HG02678 (cell line): Measurements from ENCODE around the gene MORC1.
A peak's percentile ranks its signal among the peaks of the same experiment; 100 is the strongest.

Experiments
- ATAC-seq: cut with Tn5 transposase; IDR thresholded peaks from one replicate; pipeline ENCODE4 v1.9.1; 2021; ENCODE audit warnings: mild to moderate bottlenecking, moderate library complexity; ENCODE audit not compliant: unreplicated experiment

The MORC1 gene

DNA sequence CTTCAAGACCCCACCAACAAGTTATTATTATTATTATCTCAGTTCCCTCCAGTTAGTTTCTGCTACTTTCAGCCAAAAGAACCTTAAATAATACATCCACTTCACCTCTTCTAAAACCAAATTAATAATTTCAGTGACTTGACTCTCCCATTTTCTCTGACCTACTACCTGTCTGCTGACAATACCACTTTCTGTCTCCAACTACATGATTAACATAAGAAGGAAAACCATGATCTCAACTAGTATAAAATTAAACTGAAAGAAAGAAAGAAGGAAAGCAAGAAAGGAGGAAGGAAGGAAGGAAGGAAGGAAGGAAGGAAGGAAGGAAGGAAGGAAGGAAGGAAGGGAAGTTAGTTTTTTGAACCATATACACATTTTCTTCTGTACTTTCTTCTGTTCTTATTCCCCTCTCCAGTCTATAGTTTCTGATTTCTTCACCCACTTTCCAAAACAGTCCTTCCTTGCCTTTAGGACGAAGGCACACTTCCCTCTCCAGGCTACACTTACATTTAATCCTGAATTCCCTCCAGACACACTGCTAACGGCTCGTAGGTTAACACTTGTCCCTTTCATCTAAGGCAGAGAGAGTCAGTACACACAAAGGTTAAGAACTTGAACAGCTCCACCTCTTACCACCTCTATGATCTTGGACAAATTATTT, 84.8 kb downstream of the MORC1 start:
- ATAC-seq: no peak

DNA sequence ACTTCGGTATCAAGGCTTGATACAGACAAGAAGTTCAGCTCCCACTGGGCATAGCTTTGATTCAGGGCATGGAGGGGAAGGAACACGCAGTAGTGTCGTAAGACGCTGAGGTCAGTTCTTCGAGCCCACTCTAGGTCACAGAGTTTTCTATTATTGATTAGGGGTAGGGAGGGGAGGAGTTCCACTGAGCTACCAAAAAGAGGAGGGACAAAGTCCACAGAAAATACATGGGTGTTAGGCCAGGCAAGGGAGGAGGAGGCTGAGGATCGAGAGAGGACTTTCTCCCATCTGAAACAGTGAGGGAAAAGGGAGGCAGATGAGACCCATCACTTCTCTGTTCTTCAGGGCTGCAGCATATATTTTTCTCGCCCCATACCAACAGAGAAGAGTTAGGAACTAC, 89.2 kb downstream of the MORC1 start:
- no peak for ATAC-seq

DNA sequence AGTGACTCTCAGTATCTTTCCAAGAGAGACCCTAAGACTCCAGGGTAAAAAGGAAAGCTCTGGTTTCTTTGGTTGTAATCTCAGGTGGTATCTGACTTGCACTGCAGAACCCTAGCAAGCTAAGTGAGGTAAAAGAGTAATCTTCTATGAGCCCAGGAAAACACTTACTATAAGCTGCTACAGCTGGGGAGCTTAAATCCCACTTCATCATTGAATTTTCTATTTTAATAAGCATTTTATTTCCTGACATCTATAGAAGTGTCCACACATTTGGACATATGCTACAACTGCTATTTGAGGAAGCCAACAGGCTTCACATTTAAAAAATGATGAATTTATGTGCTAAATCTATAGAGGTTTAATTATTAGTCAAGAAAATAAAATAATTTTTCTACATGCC, 91.1 kb downstream of the MORC1 start:
- ATAC-seq: no peak

DNA sequence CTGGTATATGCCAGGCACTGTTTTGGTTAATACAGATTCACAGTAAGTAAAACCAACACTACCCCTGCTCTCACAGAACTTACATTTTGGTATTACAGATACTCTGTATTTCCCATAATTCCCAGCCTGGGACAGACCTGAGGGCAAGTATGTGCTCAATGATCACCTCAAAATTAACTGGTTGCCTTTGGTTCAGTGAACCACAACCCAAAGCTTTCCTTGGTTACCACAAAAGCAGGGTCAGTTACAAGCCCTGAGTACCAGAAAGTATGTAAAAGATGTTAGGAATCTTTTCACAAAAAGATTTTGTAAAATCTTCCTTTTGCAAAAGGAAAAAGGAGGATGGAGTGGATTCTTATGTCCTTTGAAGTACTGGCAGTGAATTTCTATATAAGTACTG, 92.0 kb downstream of the MORC1 start:
- ATAC-seq: no peak

DNA sequence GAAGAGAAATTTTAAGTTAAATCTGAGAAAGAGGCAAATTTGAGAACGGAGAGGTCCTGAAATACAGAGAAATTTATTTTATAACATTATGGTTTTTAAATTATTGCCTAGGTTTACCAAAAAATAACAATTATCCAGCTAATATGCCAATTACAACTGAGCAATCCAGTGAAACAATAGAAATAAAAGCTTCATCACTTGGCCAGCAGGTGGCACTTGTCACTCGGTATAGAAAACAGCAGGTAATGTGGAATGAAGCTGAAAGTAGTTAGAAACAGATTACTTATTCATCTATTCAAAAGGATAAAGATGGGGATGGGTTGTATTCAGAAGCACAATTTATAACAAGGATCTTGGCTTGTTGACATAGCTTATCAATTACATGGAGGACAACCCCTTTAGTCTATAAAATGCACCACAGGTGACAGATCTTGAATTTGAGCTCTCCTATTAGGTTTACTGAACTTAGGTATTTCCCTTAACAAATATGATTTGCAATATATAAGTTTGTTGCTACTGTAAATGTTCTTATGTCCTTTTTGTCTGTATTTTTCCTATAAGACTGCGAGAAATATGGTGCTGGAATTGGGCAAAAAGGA, 94.2 kb downstream of the MORC1 start:
- peak; percentile 85 for ATAC-seq

DNA sequence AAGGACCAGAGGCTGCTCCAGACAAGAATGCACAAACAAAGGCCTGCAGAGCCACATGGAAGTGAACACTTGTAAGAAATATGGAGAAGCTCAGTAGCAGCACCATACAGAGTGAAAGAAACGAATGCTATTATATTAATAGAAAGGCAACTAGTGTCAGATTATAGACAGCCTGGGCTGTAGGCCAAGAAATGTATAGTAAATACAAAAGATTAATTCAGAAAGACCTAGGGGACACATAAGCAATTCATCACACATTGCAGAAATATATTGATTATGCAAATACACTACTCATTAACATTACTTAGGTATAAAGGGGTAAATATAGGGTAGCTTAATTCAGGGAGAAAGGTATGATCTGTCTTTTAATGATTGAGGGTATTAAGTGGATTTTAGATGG, 94.8 kb downstream of the MORC1 start:
- no peak for ATAC-seq

DNA sequence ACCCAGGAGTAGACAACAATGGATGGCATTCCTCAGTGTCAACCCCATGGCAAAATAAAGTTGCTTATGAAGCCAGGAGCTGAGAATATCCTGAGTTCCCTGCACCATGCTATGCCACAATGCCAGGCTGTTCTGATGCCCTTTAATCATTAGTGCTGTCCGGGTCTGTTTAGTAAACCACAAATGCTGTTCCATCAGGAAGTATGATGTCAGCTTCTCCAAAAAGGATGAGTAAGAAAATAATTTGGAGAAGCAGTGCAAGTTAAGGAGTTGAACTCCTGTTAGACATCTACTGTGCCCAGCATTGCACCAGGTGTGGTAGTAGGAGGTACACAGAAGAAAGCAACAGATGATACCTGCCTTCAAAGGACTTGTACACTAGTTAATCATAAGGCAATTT, 96.4 kb downstream of the MORC1 start:
- ATAC-seq: no peak

DNA sequence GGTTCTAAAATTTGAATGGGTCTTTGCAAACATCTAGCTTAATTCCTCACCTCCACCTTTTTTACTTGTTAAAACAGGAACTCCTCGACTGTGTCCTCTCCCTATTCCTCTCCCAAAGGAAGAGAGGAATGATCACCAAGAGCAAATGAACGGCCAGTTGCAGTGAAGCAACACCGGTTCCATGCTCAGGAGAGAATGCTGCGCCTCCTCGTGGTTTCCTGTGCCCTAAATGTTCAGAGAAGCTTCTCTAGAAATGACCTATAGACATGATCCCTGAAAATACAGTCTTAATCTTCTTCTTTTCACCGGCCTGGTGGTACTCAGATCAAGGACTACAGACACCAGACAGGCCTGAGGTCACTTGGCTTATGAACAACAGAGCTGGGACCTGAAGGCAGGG, 99.1 kb downstream of the MORC1 start:
- no peak for ATAC-seq

DNA sequence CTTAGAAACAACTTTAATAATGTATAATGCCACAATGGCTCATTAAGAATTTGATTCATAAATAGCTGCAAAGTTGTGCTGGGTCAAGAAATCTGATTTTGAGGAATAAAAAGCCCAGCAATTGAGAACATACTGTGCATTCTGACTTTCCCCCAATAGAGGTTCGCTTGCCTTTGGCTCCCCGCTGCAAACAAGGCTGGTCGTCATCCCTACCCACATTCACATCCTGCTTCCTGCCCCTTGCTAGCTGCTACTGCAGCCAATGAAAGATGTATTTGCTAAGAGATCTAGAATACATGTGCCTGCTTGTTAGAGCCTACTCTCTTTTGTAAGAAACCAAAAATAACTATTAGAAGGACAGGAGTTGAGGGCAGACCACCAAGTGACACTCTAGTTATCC, 112.5 kb downstream of the MORC1 start:
- no peak for ATAC-seq

DNA sequence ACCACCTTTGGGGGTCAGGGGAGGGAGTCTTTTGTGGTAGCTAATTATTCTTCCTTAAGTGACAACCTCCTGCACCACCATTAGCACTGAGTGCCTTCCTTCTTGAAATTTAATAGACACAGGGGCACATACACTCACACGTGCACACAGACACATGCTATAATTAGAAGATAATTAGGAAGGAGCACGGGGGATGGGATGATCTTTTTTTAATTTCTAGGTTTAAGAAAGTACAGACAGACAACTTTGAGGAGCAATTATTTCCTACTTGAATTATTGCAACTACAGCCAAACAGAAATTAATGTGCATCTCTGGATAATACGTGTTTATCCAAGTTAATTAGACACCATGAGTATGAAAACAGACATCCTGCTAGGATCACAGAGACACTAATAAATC, 119.5 kb downstream of the MORC1 start:
- ATAC-seq: no peak

DNA sequence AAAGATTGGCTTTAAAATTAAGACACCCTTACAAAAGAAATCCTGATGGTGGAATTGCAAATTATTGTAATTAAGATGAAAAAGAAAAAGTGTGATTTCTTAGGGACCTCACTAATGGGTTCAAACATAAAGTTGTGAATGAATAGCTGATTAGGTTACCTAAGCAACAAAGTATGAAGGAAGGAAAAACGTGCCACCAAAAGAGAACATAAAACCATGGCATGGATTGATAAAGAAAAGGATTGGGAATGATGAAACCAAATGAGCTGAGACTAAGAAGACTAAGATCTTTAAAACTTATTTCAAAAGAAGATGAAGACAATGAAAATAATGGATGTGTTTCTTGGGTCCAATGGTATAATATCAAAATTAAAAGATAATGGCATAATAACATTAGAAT, 132.1 kb downstream of the MORC1 start:
- no peak for ATAC-seq

DNA sequence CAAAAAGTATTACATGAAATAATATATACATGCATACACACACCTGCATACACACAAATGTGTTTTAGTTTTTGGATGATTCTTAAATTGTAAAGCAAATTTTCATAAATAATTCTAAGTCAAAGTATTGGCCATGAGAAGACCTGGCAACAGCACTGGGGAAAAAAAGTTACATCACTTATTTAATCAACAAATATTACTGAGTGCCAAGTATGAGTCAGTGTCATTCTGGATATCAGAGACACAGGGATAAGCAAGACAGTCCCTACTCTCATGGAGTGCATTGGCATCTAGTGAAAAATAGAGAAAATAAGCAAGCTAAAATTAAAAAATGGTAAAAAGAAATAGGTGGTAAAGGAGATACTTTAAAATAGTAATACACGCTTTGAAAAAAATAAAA, 134.9 kb downstream of the MORC1 start:
- ATAC-seq: no peak

DNA sequence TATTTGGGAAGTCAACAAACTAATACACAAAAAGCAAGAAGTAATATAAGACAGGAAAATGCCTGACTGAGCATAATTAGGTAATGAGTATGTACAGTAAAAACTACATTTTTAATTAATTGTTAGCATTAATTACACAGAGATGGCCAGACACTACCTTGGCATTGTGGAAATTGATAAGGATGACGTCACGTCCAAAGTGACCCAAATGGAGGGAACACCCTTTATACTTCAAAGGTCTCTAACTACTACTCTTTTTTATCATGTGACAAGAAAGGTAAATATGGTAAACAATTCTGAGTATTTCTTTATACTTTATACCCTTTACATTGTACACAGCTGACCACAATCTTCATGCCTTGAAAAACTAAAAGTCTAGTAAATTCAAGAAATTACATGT, 141.9 kb downstream of the MORC1 start:
- ATAC-seq: no peak

DNA sequence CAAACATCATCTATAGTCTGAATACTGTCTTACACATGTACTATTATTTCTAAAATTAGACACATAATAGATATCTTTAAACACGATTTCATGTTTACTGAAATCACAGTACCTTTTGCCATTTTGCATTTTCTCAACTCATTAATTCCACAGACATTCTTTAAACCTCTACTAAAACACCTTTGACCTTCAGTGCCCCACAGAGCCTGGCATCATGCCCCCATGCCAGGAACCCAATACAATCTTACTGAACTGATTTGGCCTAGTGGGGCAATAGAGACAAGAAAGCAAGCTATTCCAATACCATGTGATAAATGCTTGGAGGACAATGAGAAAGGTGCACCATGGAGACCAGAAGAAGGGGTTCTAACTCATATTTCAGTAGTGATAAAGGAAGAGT, 144.9 kb downstream of the MORC1 start:
- no peak for ATAC-seq

DNA sequence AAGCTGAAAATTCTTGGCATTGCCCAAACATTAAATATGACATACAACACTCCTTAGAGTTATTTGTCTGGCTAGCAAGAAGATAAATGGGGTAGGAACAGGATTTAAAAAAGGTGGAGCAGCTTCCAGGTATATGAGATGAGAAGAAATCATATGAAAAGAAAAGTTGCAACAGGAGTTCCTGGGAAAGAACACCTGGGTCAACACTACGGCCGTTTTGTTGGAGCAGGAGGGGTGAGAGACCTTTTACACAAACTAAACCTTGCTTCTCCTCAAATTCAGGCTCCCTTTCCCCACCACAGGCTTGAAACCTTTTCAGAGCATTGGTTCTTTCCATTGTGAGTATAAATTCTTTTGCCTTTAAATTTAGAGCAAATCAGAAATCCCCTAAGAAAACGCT, 145.5 kb downstream of the MORC1 start:
- ATAC-seq: no peak

DNA sequence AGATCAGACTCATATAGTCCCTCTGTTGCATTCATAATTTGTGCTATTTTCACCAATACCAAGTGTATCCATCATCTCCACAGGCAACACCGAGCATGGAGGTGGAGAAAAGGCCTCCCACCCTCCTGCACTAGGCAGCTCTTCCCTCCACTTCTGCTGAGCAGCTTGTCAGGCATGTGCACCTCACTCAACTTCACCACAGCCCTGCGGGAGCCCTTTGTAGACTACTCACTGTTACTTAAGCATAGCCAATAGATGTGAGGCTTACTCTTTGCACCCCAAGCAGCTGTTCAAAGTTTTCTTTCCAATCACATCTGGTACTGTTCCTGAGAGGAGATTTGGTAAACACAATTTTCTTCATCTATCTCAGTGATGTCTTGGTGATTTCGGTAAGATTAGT, 147.4 kb downstream of the MORC1 start:
- no peak for ATAC-seq

DNA sequence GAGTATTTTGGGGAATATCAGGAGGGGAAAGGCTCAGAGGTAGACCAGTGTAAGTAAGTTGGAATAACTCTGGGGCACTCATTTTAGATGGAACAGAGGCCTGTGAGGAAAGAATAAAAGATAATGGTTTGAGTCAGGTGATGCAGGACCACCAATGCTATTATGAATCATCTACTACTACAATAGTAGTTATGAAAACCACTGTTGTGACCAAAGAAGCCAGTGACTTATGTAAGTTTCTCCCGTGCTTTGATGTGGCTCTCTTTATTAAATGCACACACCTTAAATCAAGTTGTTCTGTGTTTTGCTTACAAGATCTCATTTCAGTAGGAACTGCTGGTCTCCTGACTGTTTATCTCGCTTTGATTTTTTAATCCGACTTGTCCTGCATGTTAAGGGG, 151.2 kb downstream of the MORC1 start:
- no peak for ATAC-seq

DNA sequence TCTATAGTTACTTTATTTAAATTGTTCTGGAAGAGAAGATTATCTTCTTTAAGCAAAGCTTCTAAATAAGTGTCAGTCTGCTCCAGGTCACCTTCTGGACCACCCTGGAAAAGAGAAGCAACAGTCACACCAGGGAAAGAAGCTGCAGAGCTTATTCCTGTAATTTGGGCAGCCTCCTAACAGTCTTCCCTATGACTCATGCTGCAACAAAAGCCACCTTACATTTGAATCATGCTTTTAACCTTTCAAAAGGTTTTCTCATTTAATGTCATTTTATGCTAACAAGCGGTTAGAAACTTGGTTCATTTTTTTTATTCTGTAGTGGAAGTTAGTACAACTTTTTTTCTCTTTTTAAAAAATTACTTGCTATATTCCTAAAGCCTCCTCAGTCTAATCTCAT, 158.9 kb downstream of the MORC1 start:
- ATAC-seq: no peak

DNA sequence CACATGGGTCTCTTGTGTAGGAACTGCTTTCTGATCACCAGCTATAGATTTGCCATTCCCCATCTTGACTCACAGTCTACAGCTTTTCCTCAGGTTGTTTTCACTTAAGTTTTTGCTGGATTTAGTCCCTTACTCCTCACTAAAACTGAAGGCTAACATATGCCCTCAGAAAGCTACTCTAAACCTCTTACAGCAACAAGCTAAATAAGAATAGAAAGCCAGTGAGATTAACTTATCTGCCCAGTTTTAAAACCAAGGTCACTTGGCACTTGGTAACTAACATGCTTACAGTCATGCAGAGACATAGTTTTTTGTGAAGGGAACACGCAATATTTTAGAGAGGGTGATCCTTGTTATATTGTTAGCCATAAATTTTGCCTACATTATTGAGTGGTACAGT, 164.2 kb downstream of the MORC1 start, which contains the start of gene GUCA1C:
Gene GUCA1C (minus strand): TSS at position 180 of the 400 bp plus-strand sequence. CDS start 117 bp downstream, at position 63.
- no peak for ATAC-seq

DNA sequence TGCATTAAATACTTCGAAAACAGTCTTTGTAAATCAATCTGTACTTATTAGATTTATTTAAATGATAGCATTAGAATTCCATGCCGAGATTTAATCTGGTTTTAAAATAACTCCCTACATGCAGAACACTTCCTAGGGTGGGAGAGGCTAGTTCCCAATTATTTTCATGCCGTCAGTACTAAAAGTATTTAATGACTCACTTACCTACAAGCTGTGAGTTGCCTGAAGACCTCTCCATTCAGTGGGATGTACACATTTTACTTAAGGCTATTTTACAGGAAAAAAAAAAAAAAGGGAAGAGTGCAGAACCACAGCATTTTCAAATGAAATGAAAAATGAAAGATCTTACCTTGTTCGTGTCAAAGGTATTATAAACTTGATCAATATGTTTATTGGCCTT, 164.7 kb downstream of the MORC1 start:
- ATAC-seq: no peak

DNA sequence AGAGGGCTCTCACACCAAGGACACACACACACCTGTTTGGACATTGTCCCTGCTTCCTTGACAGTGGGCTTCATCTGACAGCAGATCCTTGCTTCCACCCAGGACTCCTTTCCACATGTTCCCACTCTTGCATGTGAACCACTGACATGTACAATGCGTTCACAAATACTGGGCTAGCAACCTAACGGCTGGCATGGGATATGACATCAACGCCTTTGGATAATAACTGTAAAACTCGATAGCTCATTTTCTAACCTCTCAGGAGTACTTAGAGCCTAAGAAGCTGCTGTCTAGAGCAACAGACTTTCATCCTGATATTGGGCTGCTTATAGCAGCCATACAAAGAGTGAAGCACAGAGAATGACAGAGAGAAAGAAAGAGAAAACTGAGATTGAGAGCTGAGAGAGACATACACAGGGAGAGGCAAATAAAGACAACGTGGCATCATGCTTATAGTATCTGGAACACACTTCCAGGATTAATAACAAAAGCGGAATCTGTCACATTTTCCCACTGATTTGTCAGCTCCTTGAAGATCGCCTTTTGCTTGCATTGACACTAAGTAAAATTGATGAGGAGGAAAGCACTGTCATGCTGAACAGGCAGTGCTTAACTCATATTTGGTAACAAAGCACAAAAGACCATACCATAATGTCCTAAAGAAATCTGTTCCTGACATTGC, 166.0 kb downstream of the MORC1 start:
- ATAC-seq: no peak

DNA sequence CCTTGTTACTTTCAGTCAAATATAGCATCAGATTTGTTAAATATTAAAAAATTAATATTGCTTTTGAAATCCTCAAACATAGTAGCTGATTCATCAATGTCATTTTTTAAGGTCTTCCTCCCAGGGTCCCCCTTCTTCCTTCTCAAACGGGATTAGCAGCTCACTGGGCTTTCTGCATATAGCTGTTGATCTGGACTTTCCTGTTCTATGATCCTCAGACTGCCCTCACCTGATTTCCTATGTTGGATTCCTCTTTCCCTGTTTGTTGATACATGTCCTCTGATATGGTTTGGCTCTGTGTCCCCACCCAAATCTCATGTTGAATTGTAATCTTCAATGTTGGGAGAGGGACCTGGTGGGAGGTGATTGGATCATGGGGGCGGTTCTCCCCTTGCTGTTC, 170.1 kb downstream of the MORC1 start:
- no peak for ATAC-seq
